Activated CD4-positive, alpha-beta memory T cell treated with anti-CD3 and anti-CD28 coated beads, Interleukin-2, amount 10 ng/mL, durations not matched to agents 7 days and 5 days (primary cell): ENCODE data around the gene PRKG1. TPM values are rescaled to one million over a fixed set of nuclear protein-coding genes. Genes with fewer than 3 reads are reported as not detected.
A peak's percentile ranks its signal among the peaks of the same experiment; 100 is the strongest.
"Not testable (repeated sequence)": the region's sequence is repeated elsewhere in the genome, so short reads cannot be mapped to it uniquely, and the experiment has no call there.

Experiments
- CTCF ChIA-PET: fragments of 350-600 bp; sonication (Branson Sonifier 250); formaldehyde crosslinking; loops from one replicate; lab custom pipeline; 2021; ENCODE audit warnings: antibody characterized with exemption, inconsistent platforms; lab: Charles Lee
- POLR2A ChIA-PET: fragments of 350-600 bp; sonication (Branson Sonifier 250); formaldehyde crosslinking; loops from one replicate; lab custom pipeline; 2021; ENCODE audit warnings: antibody characterized with exemption; lab: Charles Lee
- DNase-seq: peaks from one replicate; pipeline ENCODE4 v3.0.0-alpha.2; 2020
- H3K27ac Mint-ChIP-seq: one replicate; pipeline ENCODE4 v1.8.0; 2021; ENCODE audit warnings: mild to moderate bottlenecking, mixed read lengths
- H3K27me3 Mint-ChIP-seq: one replicate; pipeline ENCODE4 v1.8.0; 2021; ENCODE audit warnings: mixed read lengths
- H3K36me3 Mint-ChIP-seq: one replicate; pipeline ENCODE4 v1.8.0; 2021; ENCODE audit warnings: low read depth, mixed read lengths
- H3K4me1 Mint-ChIP-seq: one replicate; pipeline ENCODE4 v1.8.0; 2021; ENCODE audit warnings: mixed read lengths
- H3K4me3 Mint-ChIP-seq: one replicate; pipeline ENCODE4 v1.8.0; 2021; ENCODE audit warnings: mild to moderate bottlenecking, mixed read lengths
- H3K9me3 Mint-ChIP-seq: one replicate; pipeline ENCODE4 v1.8.0; 2021; ENCODE audit warnings: mixed read lengths
- total RNA-seq, 2 experiments: library from RNA; stranded (reverse); gene quantifications; one replicate each; pipeline ENCODE4 v1.2.3, GENCODE V29; 2021

PRKG1 gene
- total RNA-seq, 2 experiments from 2014 or later = not detected

GRCh38 chr10:51368943-51369342 is 294.7 kb downstream of the PRKG1 start:
- CTCF ChIA-PET = no interaction called here
- no peak overlapping the region for H3K4me3 Mint-ChIP-seq
- POLR2A ChIA-PET = no interaction called here
- no peak overlapping the region for H3K27ac Mint-ChIP-seq
- no peaks in the 10 kb centered on the region for H3K9me3 Mint-ChIP-seq
- H3K36me3 Mint-ChIP-seq = no peaks in the 10 kb centered on the region
- H3K4me1 Mint-ChIP-seq = no peaks in the 10 kb centered on the region
- H3K27me3 Mint-ChIP-seq = no peaks in the 10 kb centered on the region
- DNase-seq = no peak

DNA sequence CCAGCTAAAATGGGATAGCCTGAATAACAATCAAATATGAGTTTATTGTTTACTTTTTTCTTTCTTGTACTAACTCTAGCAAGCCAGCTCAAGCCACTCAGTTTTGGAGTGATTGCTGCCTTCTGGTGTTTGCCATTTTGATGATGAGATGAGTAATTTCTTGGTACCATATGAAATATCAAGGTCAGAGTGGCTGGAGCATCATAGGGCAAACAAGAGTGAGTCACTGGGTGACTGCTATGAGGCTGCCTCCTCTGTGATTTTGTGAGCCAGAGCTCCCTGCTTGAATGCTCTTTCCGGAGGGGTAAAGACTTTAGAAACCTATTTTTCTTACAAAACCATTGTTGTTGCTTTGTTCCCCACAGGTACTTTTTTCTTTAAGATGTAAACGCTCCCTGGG is 295.6 kb downstream of the PRKG1 start:
- Mint-ChIP-seq H3K36me3 (no peaks in the 10 kb centered on the region), H3K9me3 (no peaks in the 10 kb centered on the region), H3K4me1 (no peaks in the 10 kb centered on the region), H3K27ac (no peak overlapping the region), H3K27me3 (no peaks in the 10 kb centered on the region), H3K4me3 (no peak overlapping the region)
- DNase-seq = no peak
- POLR2A ChIA-PET = no interaction called here
- CTCF ChIA-PET = no interaction called here

- POLR2A ChIA-PET = no interaction called here
- H3K9me3 Mint-ChIP-seq = no peaks in the 10 kb centered on the region
Measured at GRCh38 chr10:51371743-51372142, 297.5 kb downstream of the PRKG1 start.

DNA sequence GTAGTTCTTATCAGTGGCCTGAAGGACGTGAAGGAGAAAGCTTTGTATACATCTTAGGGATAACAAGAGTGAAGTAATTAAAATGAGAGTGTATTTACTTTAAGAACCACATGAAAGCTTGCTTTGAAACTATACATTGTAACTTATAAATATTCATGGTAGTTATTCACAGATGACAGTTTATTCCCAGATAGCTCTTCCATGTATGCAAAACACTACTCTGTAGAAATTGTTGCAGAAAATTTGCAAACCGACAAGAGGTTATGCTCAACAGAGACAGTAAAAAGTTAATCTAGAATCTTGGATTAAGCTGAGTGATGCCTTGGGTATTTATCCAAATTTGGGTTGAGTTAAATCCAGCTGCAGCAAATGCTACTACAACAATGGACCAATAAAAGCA is 301.5 kb downstream of the PRKG1 start:
- no peak overlapping the region for H3K27ac Mint-ChIP-seq
- no peak overlapping the region for H3K4me3 Mint-ChIP-seq
- no peaks in the 10 kb centered on the region for H3K4me1 Mint-ChIP-seq
- no peaks in the 10 kb centered on the region for H3K9me3 Mint-ChIP-seq
- no peaks in the 10 kb centered on the region for H3K36me3 Mint-ChIP-seq
- no peak for DNase-seq
- CTCF ChIA-PET = interaction anchor here (1.0 kb wide), 1 partner anchor 14 kb away, joined by 3 read pairs; no protein-coding TSS in a partner anchor
- H3K27me3 Mint-ChIP-seq = no peaks in the 10 kb centered on the region
- POLR2A ChIA-PET = no interaction called here

More at GRCh38 chr10:51371743-51372142, 297.5 kb downstream of the PRKG1 start:
- H3K27me3 Mint-ChIP-seq = no peaks in the 10 kb centered on the region
- H3K27ac Mint-ChIP-seq = no peak overlapping the region
- H3K36me3 Mint-ChIP-seq = no peaks in the 10 kb centered on the region
- CTCF ChIA-PET = no interaction called here
- DNase-seq = no peak
- no peak overlapping the region for H3K4me3 Mint-ChIP-seq
- H3K4me1 Mint-ChIP-seq = no peaks in the 10 kb centered on the region

DNA sequence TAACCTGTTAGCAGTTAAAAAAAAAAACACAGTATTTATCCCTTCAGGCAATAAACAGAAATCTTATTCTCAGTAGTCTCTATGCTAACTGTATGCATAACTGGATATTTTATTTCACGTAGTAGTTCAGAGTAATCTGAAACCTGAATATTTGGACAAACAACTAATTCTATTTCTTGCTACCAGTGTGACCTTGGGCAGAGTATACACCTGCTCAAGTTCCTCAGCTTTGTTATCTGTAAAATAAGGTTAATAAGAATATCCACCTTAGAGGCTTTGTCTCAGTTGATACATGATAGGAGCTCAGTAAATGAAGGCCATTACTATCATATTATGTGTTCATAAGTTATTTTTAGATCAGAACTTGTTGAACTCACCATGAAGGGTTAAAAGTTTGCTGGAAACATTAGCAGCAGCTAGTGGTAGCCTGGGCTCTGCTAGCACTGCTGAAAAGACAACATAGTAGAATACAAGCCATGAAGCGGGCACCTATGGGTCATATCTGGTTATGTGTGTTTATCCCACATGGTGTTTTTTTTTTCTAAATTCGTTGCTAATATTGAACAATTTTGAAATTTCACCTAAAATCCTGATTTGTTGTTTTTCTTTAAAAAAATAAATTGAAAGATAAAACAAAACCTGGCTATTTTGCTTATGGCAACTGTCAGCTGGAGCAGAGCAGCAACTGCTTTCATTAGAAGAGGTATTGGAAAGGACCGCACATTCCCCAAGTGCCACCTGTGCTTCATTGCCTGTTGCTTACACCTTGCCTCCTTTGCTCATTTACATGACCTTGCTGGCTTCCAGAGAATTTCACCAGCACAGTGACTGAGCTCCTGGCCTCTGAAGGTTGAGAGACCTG is 303.0 kb downstream of the PRKG1 start:
- Mint-ChIP-seq H3K4me1 (no peaks in the 10 kb centered on the region), H3K27me3 (no peaks in the 10 kb centered on the region), H3K27ac (no peak overlapping the region), H3K4me3 (no peak overlapping the region), H3K36me3 (no peaks in the 10 kb centered on the region), H3K9me3 (no peaks in the 10 kb centered on the region)
- CTCF ChIA-PET = interaction anchor here (1.9 kb wide), 1 partner anchor 13 kb away, joined by 6 read pairs; no protein-coding TSS in a partner anchor
- DNase-seq = no peak
- POLR2A ChIA-PET = no interaction called here

- H3K4me3 Mint-ChIP-seq = no peak overlapping the region
- no peak for DNase-seq
- ChIA-PET POLR2A (no interaction called here), CTCF (interaction anchor here (1.9 kb wide), 1 partner anchor 12 kb away, joined by 6 read pairs; no protein-coding TSS in a partner anchor)
- H3K27me3 Mint-ChIP-seq = no peaks in the 10 kb centered on the region
- no peaks in the 10 kb centered on the region for H3K9me3 Mint-ChIP-seq
- no peaks in the 10 kb centered on the region for H3K4me1 Mint-ChIP-seq
- no peak overlapping the region for H3K27ac Mint-ChIP-seq
- H3K36me3 Mint-ChIP-seq = no peaks in the 10 kb centered on the region
Measured at GRCh38 chr10:51377932-51378599, 303.8 kb downstream of the PRKG1 start.

GRCh38 chr10:51382181-51382580 is 307.9 kb downstream of the PRKG1 start:
- DNase-seq = no peak
- no peaks in the 10 kb centered on the region for H3K27me3 Mint-ChIP-seq
- no peaks in the 10 kb centered on the region for H3K9me3 Mint-ChIP-seq
- no peak overlapping the region for H3K27ac Mint-ChIP-seq
- ChIA-PET POLR2A (no interaction called here), CTCF (no interaction called here)
- no peak overlapping the region for H3K4me3 Mint-ChIP-seq
- no peaks in the 10 kb centered on the region for H3K4me1 Mint-ChIP-seq
- H3K36me3 Mint-ChIP-seq = no peaks in the 10 kb centered on the region

DNA sequence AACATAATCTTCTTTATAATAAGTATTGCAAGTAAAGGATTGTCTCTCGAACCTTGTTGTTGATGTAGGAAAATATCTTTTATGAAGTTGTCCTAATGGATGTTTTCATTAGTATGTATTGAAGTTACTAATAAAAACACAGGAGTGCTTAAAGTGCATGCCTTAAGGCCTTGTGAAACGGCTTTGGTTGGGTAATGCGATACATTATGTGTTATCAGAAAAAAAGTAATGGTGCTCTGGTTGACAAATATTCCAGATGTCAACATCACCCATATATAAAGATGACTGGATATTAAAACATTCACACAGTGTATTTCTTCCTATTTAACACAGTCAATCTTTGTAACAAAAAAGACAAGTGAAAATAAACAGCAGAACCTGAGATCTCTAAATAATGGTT is 310.7 kb downstream of the PRKG1 start:
- Mint-ChIP-seq H3K36me3 (no peaks in the 10 kb centered on the region), H3K4me3 (no peak overlapping the region), H3K27ac (no peak overlapping the region), H3K4me1 (no peaks in the 10 kb centered on the region), H3K9me3 (no peaks in the 10 kb centered on the region), H3K27me3 (no peaks in the 10 kb centered on the region)
- CTCF ChIA-PET = no interaction called here
- POLR2A ChIA-PET = no interaction called here
- no peak for DNase-seq

- Mint-ChIP-seq H3K27me3 (no peaks in the 10 kb centered on the region), H3K9me3 (no peaks in the 10 kb centered on the region), H3K4me3 (no peak overlapping the region), H3K36me3 (no peaks in the 10 kb centered on the region), H3K4me1 (no peaks in the 10 kb centered on the region), H3K27ac (no peak overlapping the region)
- CTCF ChIA-PET = no interaction called here
- POLR2A ChIA-PET = no interaction called here
- no peak for DNase-seq
Measured at GRCh38 chr10:51386248-51386885, 312.1 kb downstream of the PRKG1 start.

- Mint-ChIP-seq H3K4me3 (no peak overlapping the region), H3K27me3 (no peaks in the 10 kb centered on the region), H3K4me1 (no peaks in the 10 kb centered on the region), H3K9me3 (no peaks in the 10 kb centered on the region), H3K27ac (no peak overlapping the region), H3K36me3 (no peaks in the 10 kb centered on the region)
- DNase-seq = peak; percentile 53
- ChIA-PET CTCF (interaction anchor here (0.8 to 3.4 kb wide), 14 partner anchors 8 to 826 kb away, joined by 3 to 30 read pairs (median 5); no protein-coding TSS in a partner anchor), POLR2A (no interaction called here)
Measured at GRCh38 chr10:51389415-51390321, 315.4 kb downstream of the PRKG1 start.

- H3K4me3 Mint-ChIP-seq, H3K27ac Mint-ChIP-seq, H3K4me1 Mint-ChIP-seq, DNase-seq, POLR2A ChIA-PET, H3K36me3 Mint-ChIP-seq, H3K9me3 Mint-ChIP-seq, CTCF ChIA-PET, H3K27me3 Mint-ChIP-seq: not testable (repeated sequence)
Measured at GRCh38 chr10:51393006-51393405, 318.7 kb downstream of the PRKG1 start.

DNA sequence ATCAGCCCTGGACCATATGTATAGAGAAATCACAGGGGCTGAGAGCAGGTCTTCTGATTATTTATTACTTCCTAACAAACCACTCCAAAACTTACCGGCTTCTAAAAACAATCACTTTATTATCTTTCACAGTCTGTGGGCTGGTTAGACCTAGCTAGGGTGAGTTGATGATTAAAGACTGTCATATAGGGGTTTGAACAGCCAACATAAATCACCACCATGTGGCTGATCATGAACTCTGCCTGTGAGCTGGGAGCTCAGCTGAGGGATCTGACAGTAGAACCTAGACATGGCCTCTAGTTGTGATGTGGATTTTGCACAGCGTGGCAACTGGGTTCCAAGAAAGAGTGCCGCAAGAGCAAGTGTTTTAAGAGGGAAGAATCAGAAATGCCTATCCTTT is 319.8 kb downstream of the PRKG1 start:
- ChIA-PET CTCF (no interaction called here), POLR2A (no interaction called here)
- H3K9me3 Mint-ChIP-seq = no peaks in the 10 kb centered on the region
- DNase-seq = no peak
- H3K27me3 Mint-ChIP-seq = no peaks in the 10 kb centered on the region
- no peak overlapping the region for H3K4me3 Mint-ChIP-seq
- no peak overlapping the region for H3K27ac Mint-ChIP-seq
- no peaks in the 10 kb centered on the region for H3K36me3 Mint-ChIP-seq
- H3K4me1 Mint-ChIP-seq = no peaks in the 10 kb centered on the region
